ENCODE data around the gene STYK1. TPM values are rescaled to one million over a fixed set of nuclear protein-coding genes. Genes with fewer than 3 reads are reported as not detected.

Gene STYK1, protein sequence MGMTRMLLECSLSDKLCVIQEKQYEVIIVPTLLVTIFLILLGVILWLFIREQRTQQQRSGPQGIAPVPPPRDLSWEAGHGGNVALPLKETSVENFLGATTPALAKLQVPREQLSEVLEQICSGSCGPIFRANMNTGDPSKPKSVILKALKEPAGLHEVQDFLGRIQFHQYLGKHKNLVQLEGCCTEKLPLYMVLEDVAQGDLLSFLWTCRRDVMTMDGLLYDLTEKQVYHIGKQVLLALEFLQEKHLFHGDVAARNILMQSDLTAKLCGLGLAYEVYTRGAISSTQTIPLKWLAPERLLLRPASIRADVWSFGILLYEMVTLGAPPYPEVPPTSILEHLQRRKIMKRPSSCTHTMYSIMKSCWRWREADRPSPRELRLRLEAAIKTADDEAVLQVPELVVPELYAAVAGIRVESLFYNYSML
- total RNA-seq = 10 to 100 TPM in 1 of 4 donors, 1 to 10 TPM in 3; 3.4 to 11.7 (median 8.2) TPM

- TF ChIP-seq POLR2A (IDR thresholded peaks at IDR 0.05) = no peak
- peak; percentile 74 to 98 (median 88) for TF ChIP-seq CTCF (IDR thresholded peaks at IDR 0.05)
- intact Hi-C loops (cut with DNase I) = loop anchor here (10.0 kb wide), 2 partner anchors 81 to 429 kb away; no protein-coding TSS in a partner anchor
Measured at GRCh38 chr12:10673659-10674384, at the start of gene STYK1. Gene STYK1 (minus strand): TSS chr12:10674052. CDS start chr12:10634618, 39,434 bp downstream.

GRCh38 chr12:10722905-10723746 is 49.3 kb upstream of the STYK1 start, which contains the start of gene YBX3:
Gene YBX3 (minus strand): TSS chr12:10723323. CDS start chr12:10723111, 212 bp downstream.
- DNase-seq = peak; percentile 26
- no peaks in the 10 kb centered on the region for H3K9me3 ChIP-seq
- intact Hi-C loops (cut with DNase I) = loop anchor here (10.0 kb wide), 1 partner anchor 108 kb away; the partner anchor contains the start of gene MAGOHB
- H3K27me3 ChIP-seq = no peaks in the 10 kb centered on the region
- H3K27ac ChIP-seq = peak within 1 kb of the TSS; percentile 98 to 100 (median 99)
- peak within 1 kb of the TSS; percentile 70 to 97 (median 92) for H3K4me3 ChIP-seq
- H3K36me3 ChIP-seq = no peaks in the 10 kb centered on the region
- no peak for TF ChIP-seq CTCF (IDR thresholded peaks at IDR 0.05)
- peak in 2 of 4 donors; percentile 70 to 82 for TF ChIP-seq POLR2A (IDR thresholded peaks at IDR 0.05)
- WGBS, 2 donors = 0% methylated on average over 9 to 11 of the region's 95 CpGs
- H3K4me1 ChIP-seq = peaks cover 11 to 53% (median 24%) of the 10 kb centered on the region in 3 donors

More at GRCh38 chr12:10673659-10674384, at the start of gene STYK1:
- H3K9me3 ChIP-seq = no peaks in the 10 kb centered on the region
- no peaks in the 10 kb centered on the region for H3K36me3 ChIP-seq
- H3K4me3 ChIP-seq = peak within 1 kb of the TSS; percentile 44 to 71 (median 60)
- no peak for DNase-seq
- H3K27ac ChIP-seq = peak within 1 kb of the TSS; percentile 82 to 90 (median 89)
- WGBS, 2 donors = 2 to 3% methylated on average over 11 to 35 of the region's 35 CpGs
- H3K4me1 ChIP-seq = peaks cover 0 to 24% (median 6%) of the 10 kb centered on the region in 3 donors
- peaks cover 0 to 19% (median 0%) of the 10 kb centered on the region in 4 donors for H3K27me3 ChIP-seq

DNA sequence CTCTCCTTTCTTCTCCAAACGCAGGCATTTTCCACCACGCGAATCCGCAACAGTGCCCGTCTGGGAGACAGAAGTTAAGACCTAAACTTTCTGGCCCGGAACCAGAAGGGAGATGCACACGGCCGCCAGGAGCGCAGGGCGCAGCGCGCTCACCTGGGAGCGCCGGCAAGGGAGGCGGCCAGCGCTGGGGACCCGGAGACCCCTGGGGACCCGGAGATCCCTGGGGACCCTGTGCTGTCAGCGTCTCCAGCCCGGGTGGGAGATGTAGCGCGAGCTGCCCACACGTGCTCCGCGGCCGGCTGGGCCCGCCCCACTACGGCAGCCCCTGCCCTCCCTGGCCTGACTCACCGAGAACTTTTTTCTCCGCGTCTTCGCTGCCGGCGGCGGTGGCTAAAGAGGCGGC is 48.7 kb upstream of the STYK1 start:
- no peaks in the 10 kb centered on the region for H3K9me3 ChIP-seq

More for the DNA sequence above, 48.7 kb upstream of the STYK1 start:
- H3K4me1 ChIP-seq = peaks cover 11 to 59% (median 30%) of the 10 kb centered on the region in 3 donors
- H3K4me3 ChIP-seq = peak overlapping the region; percentile 70 to 97 (median 92)
- DNase-seq = no peak
- peak in 3 of 6 experiments; percentile 23 to 45 (median 43) for TF ChIP-seq CTCF (IDR thresholded peaks at IDR 0.05)
- TF ChIP-seq POLR2A (IDR thresholded peaks at IDR 0.05) = no peak
- no peaks in the 10 kb centered on the region for H3K27me3 ChIP-seq
- H3K36me3 ChIP-seq = no peaks in the 10 kb centered on the region
- 0% methylated on average over 4 of the region's 36 CpGs; no CpG with 5 or more reads in 1 of the 2 donors for WGBS, 2 donors
- intact Hi-C loops (cut with DNase I) = loop anchor here (10.0 kb wide), 1 partner anchor 108 kb away; the partner anchor contains the start of gene MAGOHB
- H3K27ac ChIP-seq = peak overlapping the region; percentile 98 to 100 (median 99)
